ENCODE data around the gene LMTK3. TPM values are rescaled to one million over a fixed set of nuclear protein-coding genes. Genes with fewer than 3 reads are reported as not detected.

LMTK3 gene
- total RNA-seq, 1 donor from 2014 or later = 4.5 TPM

DNA sequence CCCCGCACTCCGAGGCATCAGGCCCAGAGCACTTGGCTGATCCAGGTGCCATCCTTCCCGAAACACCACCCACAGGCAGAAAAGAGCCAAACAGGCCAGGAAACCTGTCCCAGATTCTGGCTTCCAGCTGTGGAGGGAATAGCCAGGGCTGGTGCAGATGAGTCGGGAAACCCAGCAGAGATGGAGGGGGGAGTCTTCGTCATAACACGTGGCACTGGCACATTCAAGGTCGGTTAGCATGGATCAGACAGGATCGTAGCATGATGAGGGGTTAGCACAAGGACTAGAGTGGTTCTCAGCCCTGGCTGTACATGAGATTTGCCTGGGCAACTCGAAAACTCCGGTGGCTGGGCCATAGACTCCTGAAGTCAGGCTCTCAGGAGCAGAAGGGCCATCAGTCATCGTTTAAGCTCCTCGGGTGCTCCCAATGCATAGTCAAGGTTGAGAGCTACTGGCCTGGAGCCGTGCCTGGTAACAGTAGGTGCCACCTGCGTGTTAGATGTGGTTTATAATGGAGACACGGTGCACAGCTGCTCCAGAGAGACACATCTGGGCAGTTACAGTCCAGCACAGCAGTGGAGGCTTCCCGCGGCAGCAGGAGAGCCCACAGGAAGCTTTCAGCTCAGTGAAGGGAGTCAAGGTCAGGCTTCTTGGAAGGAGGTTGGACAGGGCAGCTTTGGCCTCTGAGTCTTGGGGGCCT, 36.1 kb downstream of the LMTK3 start:
- intact Hi-C loops (cut with micrococcal nuclease) = no loop called here

DNA sequence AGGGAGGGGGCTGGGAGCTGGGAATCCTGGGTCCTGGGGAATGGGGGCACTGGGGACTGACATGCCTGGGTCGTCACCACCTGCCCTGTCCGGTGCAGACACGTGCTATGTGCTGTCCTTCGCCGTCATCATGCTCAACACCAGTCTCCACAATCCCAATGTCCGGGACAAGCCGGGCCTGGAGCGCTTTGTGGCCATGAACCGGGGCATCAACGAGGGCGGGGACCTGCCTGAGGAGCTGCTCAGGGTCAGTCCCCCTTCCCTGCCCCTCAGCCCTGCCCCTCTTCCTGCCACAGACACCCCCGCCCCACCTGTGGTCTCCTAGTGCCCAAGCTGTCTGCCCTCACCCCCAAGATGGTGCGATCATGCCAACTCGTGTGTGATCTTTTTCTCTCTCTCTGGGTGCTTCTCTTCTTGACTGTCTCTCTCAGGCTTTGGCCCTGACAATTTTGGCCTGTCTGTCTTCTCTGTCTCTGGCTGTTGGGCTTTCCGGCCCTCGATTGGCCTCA, 37.5 kb downstream of the LMTK3 start:
- intact Hi-C loops (cut with micrococcal nuclease) = no loop called here

DNA sequence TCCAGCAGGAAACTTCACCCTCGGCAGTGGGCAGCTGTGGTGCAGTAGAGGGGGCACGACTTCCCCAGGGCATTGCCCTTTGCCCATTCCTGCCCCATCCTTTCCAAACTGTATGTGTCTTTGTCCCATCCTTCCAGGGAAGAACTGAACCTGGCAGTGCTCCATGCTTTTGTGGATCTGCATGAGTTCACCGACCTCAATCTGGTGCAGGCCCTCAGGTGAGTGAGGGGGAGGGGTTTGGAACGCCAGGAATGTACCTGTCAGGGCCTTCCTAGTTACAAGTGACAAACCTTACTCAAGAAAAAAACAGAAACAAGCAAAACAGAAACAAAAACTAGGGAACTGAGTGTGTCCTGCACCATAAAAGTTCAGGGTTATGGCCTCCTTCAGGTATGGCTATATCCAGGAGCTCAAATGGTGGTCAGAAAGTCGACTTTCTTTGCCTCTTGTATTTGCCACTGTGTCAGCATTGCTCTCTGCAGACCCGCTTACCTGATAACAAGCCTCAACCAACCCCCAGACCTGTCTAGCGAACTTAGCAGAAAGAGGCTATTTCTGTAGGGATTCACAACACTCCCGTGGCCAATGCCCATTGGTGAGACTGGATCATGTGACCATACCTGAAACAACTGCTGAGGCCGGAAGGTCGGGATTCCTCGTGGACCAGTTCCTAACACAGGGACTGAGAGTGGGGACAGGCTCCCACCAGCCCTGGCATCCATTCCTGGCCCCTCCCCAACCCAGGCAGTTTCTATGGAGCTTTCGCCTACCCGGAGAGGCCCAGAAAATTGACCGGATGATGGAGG, 38.3 kb downstream of the LMTK3 start:
- intact Hi-C loops (cut with micrococcal nuclease) = no loop called here

DNA sequence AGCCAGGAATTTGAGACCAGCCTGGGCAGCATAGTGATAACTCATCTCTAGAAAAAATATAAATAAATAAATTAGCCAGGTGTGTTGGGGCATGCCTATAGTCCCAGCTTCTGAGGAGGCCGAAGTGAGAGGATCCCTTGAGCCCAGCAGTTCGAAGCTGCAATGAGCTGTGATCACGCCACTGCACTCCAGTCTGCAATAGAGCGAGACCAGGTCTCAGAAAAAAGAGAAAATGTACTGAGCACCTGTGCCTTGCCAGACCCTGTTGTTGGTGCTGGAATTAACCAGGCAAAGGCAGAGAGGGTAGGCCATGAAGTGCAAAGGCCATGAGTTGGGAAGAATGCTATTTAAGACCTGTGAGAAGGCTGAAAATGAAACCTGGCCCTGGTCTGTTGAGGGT, 39.8 kb downstream of the LMTK3 start:
- intact Hi-C loops (cut with micrococcal nuclease) = no loop called here

DNA sequence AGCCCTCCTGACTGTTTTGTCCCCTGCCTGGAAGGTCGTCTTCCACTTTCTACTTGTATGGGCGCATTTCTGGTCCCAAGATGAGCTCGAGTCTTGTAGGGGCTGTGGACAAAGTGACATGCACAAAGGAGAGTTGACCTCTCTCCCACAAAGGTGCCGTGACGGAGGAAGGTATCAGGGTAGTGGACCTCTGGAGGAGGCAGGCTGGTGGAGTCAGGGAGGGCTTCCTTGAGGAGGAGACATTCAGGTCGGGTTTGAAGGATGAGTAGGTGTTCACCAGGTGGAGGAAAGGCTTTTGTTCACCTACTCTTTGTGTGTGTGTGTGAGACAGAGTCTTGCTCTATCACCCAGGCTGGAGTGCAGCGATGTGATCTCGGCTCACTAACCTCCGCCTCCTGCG, 40.8 kb downstream of the LMTK3 start:
- intact Hi-C loops (cut with micrococcal nuclease) = no loop called here

DNA sequence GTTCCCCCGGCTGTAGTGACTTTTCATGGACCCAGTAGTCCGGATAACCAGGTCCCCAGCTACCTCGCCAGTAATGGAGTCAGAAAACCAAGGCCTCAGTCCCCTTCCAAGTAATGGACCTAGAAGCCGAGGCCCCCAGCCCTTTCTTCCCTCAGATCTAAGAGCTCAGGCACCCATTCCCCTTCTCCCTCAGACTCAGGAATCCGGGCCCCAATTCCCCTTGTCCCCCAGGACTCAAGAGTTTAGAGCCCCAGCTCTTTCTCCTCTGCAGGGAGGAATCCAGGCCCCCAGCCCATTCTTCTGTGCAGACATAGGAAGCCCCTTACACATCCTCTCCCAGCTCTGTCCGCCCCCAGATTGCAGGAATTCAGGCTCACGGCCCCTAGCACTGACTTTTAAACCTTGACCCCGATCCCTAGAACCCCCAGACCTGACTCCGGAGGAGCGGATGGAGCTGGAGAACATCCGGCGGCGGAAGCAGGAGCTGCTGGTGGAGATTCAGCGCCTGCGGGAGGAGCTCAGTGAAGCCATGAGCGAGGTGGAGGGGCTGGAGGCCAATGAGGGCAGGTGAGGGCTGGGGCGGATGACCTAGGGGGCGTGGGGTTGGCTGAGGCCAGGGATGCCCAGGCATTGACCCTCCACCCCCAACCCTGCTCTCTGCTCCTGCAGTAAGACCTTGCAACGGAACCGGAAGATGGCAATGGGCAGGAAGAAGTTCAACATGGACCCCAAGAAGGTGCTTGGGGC, 41.5 kb downstream of the LMTK3 start:
- intact Hi-C loops (cut with micrococcal nuclease) = loop anchor here (1.0 to 2.0 kb wide), 17 partner anchors 10 to 615 kb away; partner anchors contain the start of genes DBP, GRWD1, KDELR1 and RPL18

DNA sequence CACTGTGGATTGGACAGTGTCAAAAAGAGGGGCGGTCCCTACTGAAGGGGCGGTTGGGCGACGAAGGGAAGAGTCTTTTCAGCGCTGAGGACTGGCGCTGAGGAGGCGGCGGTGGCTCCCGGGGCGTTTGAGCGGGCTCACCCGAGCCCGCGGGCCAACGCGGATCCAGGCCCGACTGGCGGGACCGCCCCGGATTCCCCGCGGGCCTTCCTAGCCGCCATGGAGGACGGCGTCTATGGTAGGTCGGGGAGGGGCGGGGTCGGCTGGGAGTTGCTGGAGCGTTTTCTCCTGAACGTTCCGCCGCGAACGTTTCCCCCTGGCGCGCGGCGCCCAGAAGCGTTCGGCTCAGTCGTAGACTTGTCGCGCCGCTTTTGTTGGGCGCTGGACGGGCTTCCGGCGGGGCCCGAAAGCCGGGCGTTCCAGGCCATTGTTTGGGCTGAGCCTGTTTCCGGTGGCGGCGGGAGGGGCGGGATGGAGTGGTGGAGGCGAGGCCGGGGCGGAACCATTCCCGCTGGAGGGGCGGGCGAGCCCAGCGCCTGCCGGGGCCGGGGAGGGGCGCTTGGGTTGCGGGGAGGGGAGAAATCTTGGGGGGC, 42.2 kb downstream of the LMTK3 start, which contains the start of gene CYTH2:
Gene CYTH2 (plus strand): TSS at position 81 of the 593 bp plus-strand sequence. CDS start 139 bp downstream, at position 220.
- intact Hi-C loops (cut with micrococcal nuclease) = loop anchor here (1.0 to 2.0 kb wide), 17 partner anchors 11 to 616 kb away; partner anchors contain the start of genes DBP, GRWD1, KDELR1 and RPL18

DNA sequence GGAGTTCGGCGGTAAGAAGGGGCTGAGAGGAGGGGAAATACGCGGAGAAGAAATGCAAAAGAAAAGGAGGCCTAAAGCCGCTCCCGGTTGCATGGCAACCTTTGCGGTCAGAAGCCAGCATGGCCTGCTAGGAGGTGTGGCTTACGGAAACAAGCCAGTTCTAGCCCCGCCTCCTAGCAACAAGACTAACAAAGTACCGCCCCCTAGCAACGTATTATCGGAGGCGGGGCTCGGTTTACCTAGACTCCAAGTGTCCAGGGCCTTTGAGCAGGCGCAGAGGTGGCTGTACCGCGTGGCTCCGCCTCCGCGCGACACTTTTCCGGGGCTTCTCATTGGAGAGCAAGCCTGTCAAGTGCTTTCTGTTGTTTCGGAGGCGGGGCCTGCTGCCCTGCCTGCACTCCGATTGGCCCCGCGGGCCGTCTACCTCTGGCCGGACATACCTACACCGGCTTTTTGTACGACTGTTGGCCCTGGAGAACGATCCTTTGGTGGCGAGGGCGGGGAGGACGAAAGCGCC, 42.8 kb downstream of the LMTK3 start:
- intact Hi-C loops (cut with micrococcal nuclease) = loop anchor here (1.0 to 2.0 kb wide), 17 partner anchors 11 to 616 kb away; partner anchors contain the start of genes DBP, GRWD1, KDELR1 and RPL18

DNA sequence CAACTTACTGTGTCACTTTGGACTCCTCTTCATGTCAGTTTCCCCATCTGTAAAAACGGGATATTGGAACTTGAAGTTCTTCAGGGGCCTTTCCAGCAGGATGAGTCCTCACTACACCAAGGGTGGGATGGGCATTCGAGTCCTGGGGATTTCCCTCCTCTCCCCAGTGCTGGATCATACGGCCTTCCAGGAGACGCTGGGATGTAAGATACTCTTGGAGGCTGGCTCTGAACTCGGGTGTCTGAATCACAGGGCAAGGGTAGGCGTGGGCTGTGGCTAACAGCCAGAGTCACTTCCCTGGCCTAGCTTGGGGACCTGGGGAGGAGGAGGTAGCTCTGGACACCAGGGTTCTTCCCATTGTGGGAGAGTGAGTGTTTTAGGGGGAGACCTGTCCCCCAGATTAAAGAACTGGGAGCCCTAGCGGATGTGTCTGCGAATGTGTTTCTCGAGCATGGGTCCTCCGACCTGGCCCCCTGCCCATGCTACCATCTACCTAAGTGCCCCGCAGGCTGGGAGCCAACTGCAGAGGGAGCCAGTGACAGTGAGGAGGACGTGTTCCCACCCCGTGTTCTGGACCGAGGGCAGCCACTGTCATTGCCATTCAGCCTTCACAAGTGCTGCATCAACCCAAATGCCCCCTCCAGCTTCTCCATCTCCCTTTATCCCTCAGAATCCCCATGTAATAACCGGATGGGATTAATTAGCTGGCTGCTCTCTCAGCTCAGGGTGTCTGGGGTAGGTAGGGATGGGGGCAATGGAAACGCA, 44.9 kb downstream of the LMTK3 start:
- intact Hi-C loops (cut with micrococcal nuclease) = no loop called here

DNA sequence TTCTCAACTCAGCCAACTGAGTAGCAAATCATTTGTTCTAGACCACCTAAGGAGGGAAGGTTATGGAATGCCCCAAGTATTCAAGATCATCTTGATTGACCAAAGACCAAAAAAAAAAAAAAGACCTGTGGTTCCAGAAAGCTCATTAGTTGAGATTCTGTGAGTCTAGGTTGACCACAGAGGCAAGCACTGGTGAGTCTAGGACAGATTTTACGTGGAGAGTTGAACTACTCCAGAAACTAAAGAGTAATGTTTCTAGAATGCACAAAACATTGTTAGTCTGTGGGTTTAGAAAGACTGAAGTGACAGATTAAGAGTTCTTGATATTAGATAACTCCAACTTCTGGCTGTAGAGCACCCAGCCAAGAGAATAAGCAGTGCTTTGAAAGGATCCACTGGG, 46.4 kb downstream of the LMTK3 start:
- intact Hi-C loops (cut with micrococcal nuclease) = no loop called here

DNA sequence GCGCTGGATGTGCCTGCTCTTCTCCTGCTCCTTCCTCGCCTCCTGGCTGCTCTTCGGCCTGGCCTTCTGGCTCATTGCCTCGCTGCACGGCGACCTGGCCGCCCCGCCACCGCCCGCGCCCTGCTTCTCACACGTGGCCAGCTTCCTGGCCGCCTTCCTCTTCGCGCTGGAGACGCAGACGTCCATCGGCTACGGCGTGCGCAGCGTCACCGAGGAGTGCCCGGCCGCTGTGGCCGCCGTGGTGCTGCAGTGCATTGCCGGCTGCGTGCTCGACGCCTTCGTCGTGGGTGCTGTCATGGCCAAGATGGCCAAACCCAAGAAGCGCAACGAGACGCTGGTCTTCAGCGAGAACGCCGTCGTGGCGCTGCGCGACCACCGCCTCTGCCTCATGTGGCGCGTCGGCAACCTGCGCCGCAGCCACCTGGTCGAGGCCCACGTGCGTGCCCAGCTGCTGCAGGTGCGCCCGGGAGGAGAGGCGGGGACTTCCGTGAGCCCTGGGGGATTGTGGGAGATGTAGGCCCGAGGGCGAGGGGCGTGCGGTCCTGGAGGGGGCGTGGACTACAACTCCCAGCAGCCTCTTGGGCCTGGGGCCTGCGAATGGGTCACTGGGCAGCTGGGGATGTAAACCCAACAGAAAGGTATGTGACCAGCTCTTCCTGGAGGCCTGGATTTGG, 49.5 kb downstream of the LMTK3 start:
- intact Hi-C loops (cut with micrococcal nuclease) = no loop called here

DNA sequence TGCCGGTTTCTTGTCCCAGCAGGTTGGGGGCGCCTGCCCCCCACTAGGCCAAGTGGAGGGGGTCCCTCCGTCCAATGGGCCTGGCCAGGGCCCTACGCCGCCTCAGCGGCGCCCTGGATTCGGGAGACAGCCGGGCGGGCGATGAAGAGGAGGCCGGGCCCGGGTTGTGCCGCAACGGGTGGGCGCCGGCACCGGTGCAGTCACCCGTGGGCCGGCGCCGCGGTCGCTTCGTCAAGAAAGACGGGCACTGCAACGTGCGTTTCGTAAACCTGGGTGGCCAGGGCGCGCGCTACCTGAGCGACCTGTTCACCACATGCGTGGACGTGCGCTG, 50.0 kb downstream of the LMTK3 start:
- intact Hi-C loops (cut with micrococcal nuclease) = no loop called here

DNA sequence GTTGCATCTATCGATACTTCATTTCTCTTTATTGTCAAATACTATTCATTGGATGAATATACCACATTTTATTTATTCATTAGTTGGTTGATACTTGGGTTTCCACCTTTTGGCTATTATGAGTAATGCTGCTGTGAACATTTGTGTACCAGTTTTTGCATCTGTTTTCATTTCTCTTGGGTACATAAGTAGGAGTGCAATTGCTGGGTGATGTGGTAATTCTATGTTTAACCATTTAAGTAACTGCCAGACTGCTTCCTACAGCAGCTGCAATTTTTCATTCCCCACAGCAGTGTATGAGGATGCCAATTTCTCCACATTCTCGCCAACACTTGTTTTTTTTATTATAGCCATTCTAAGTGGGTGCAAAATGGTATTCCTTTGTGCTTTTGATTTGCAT, 53.6 kb downstream of the LMTK3 start:
- intact Hi-C loops (cut with micrococcal nuclease) = no loop called here

DNA sequence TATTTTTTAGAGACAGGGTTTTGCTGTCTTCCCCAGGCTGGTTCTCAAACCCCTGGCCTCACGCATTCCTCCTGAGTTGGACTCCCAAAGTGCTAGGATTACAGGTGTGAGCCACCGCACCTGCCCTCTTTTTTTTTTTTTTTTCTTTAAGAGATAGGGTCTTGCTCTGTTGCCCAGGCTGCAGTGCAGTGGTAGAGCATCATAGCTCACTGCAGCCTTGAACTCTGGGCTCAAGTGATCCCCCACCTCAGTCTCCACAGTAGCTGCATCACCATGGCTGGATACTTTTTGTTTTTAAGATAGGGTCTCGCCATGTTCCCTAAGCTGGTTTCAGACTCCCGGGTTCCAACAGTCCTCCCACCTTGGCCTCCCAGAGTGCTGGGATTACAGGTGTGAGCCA, 54.8 kb downstream of the LMTK3 start:
- intact Hi-C loops (cut with micrococcal nuclease) = no loop called here

DNA sequence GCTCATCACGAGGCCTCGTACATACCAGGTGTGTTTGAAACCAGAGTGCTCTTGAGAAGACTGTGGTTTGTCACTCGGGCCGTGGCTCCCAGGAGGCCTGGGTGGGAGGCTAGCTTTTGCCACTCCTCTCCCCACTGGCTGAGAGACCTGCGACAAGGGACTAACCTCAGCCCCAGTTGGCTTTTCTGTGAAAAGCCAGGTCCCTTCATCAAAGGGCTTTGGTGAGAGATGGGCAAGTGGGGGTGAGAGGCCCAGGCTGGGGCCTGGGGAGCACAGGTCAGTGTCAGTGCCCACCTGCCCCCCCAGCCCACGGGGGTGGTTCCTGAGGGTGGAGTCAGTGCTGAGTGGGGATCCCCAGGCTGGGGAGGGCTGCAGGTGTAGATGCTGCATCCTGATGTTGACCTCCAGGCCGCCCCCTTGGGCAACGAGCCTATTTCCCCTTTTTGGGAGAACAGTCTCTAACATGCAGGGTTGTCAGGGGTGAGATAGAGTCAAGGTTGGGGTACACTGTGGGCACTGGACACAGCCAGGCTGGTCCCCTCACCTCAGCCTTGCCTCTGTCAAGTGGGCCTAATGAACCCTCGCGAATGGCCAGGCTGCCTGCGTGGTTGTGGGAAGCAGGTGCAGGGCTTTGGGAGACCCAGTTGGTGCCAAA, 55.6 kb downstream of the LMTK3 start:
- intact Hi-C loops (cut with micrococcal nuclease) = no loop called here

DNA sequence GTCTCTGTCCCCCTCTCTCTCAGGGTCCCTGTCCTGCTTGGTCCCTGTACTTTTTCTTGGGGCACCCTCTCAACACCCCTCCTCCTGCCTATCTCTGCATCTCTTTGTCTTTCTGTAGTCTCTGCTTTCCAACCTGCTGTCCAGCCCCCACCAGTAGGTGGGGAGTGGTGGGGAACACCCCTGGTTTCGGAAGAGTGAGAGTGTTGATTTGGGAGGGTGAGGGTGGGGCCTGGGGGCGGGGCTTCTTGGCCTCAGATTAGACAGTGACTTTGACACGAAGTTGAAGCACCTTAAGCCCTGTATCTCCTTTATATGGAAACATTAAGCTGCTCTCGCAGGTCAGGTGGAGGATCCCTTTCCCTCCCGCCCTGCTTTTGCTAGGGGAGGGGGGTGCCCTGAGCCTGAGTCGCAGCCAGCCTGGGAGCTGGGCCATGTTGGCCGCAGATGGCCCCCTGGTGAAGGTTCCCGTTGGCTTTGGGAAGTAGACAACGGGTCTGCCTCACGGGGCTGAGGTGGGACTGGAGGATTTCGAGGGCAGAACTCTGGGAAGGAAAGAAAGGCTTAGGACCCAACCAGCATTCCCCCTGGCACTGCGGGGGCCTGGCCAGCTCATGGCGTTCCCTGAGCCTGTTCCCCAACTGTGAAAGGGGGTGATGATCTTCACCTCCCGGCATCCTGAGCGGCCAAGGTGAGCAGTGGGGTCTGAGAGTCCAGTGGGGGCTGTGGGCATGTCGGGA, 56.3 kb downstream of the LMTK3 start, which contains the start of gene KCNJ14:
Gene KCNJ14 (plus strand): TSS at position 404 of the 737 bp plus-strand sequence. CDS start 6,151 bp downstream, outside the sequence.
- intact Hi-C loops (cut with micrococcal nuclease) = no loop called here

DNA sequence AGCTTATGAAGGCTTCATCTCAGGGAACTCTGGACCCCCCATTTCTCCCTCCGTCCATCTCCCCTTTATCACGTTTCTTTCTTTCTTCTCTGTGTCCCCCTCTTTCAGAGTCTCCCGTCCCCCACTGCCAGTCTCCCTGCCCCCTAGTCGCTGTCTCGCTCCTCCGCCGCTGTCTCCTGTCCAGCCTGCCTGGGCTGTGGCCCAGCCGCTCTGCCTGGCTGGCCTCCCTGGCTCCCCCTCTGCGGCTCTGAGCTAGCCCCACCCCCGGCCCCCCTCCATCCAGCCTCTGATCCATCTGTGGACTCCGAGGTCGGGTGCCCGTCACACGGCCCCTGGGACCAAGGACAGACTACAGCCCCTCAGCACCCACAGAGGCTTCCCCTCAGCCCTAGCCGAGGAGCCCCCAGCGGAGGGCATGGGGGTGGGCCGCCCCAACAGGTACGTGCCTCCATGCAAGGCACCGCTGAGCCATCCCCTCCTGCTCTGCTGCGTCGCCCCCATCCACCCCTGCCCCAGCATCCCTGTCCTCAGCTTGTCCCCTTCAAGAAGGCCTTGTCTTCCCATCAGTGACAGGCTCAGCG, 57.4 kb downstream of the LMTK3 start:
- intact Hi-C loops (cut with micrococcal nuclease) = no loop called here
